Measurements from ENCODE around the gene PNCK. TPM values are rescaled to one million over a fixed set of nuclear protein-coding genes. Genes with fewer than 3 reads are reported as not detected.
A peak's percentile ranks its signal among the peaks of the same experiment; 100 is the strongest.

PNCK gene
- total RNA-seq, 3 donors from 2014 or later, result 0.26 to 0.71 (median 0.51) TPM

DNA sequence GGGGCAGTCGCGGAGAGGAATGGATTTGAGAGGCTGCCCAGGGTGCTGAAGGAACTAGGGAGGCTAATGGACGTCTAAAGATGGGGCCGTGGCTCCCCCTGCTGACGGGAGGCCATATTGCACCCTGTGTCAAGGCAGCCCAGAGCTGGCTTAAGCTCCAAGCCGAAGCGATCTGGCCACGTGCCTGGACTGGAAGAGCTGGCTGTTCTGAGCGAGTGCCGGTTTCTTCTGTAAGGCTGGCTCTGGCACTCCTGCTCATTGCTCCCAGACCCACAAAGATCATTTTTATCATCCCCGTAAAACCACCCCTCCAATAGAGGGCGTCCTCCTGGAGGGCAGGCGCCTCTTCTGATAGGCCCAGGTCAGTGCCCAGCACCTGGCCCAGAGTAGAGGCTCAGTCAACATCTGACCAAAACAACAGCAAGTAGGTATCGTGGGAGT lies 5.6 kb downstream of the PNCK start:
- Mint-ChIP-seq H3K4me3 (peak overlapping the region; percentile 77), H3K9me3 (no peaks in the 10 kb centered on the region), H3K4me1 (ENCODE audit: low read depth) (peaks cover 5% of the 10 kb centered on the region), H3K36me3 (ENCODE audit: insufficient read depth) (no peaks in the 10 kb centered on the region), H3K27me3 (ENCODE audit: low read depth) (peaks cover 9% of the 10 kb centered on the region)
- ATAC-seq (peak; percentile 79 to 82), DNase-seq (peak; percentile 74)

- H3K4me3 Mint-ChIP-seq, result peak overlapping the region; percentile 77
- peaks cover 7% of the 10 kb centered on the region for H3K27me3 Mint-ChIP-seq (ENCODE audit: low read depth)
- ATAC-seq (peak in 1 of 2 donors; percentile 23), DNase-seq (no peak)
- no peaks in the 10 kb centered on the region for H3K36me3 Mint-ChIP-seq (ENCODE audit: insufficient read depth)
- H3K9me3 Mint-ChIP-seq, result no peaks in the 10 kb centered on the region
- H3K4me1 Mint-ChIP-seq (ENCODE audit: low read depth), result peaks cover 3% of the 10 kb centered on the region
Measured at GRCh38 chrX:153667281-153667955, 6.2 kb downstream of the PNCK start.

DNA sequence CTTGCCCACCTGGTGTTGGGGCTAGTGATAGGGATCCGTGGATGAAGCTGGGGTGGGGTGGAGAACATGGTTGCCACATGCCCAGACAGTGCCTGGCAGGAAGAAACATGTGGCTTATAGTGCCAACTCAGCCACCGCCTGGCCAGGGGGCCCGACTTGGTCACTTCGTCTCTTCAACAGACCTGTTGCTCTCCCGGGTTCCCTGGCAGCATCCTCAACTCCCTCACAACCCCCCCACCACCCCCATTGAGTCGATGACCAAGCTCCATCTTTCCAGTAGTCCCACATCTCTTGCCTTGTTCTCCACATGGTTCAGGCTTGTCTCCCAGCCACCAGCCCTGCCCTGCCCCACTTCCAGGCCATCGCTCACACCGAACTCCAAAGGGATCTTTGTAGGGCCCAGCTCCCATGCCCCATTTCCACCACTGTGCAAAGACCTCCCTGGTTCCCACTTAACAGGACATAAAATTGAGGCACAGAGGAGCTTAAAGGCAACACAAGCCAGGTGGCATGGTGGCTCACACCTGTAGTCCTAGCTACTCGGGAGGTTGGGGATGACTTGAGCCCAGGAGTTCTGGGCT lies 7.8 kb downstream of the PNCK start:
- Mint-ChIP-seq H3K4me3 (no peak overlapping the region), H3K4me1 (ENCODE audit: low read depth) (peaks cover 6% of the 10 kb centered on the region), H3K27me3 (ENCODE audit: low read depth) (peaks cover 12% of the 10 kb centered on the region), H3K9me3 (no peaks in the 10 kb centered on the region), H3K36me3 (ENCODE audit: insufficient read depth) (no peaks in the 10 kb centered on the region)
- DNase-seq, result no peak
- ATAC-seq, result no peak

DNA sequence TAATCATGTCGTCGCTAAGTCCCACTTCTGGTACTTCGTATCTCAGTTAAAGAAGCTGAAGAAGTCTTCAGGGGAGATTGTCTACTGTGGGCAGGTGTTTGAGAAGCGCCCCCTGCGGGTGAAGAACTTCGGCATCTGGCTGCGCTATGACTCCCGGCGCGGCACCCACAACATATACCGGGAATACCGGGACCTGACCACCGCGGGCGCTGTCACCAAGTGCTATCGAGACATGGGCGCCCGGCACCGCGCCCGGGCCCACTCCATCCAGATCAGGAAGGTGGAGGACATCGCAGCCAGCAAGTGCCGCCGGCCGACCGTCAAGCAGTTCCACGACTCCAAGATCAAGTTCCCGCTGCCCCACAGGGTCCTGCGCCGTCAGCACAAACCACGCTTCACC lies 11.3 kb downstream of the PNCK start:
- Mint-ChIP-seq H3K27me3 (ENCODE audit: low read depth) (peaks cover 13% of the 10 kb centered on the region), H3K4me1 (ENCODE audit: low read depth) (peaks cover 3% of the 10 kb centered on the region), H3K36me3 (ENCODE audit: insufficient read depth) (no peaks in the 10 kb centered on the region), H3K4me3 (peak overlapping the region; percentile 60), H3K9me3 (no peaks in the 10 kb centered on the region)
- ATAC-seq (peak; percentile 25 to 30), DNase-seq (peak; percentile 60)

GRCh38 chrX:153659268-153659667 lies 14.3 kb downstream of the PNCK start:
- ATAC-seq, result no peak
- no peak for DNase-seq
- Mint-ChIP-seq H3K27me3 (ENCODE audit: low read depth) (peaks cover 14% of the 10 kb centered on the region), H3K9me3 (no peaks in the 10 kb centered on the region), H3K4me1 (ENCODE audit: low read depth) (peaks cover 3% of the 10 kb centered on the region), H3K36me3 (ENCODE audit: insufficient read depth) (no peaks in the 10 kb centered on the region), H3K4me3 (no peak overlapping the region)

DNA sequence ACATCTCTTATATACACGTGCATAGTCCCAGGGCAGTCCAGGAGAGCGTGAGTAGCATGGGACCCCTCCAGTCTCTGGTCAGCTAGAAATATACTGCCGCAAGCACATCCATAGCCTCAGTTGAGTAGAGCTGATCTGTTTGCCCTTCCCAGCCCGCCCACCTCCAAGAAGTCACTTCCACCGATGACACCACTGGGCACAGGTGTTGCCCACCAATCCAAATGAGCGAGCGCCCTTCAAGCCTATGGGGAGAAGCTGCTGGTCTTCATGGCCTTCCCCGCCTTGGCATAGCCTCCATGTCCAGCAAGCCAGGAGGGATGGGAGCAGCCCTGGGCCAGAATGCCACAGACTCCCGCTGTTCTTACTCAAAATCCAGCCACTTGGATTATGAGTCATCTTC lies 16.5 kb downstream of the PNCK start:
- no peak overlapping the region for H3K4me3 Mint-ChIP-seq
- no peaks in the 10 kb centered on the region for H3K9me3 Mint-ChIP-seq
- no peaks in the 10 kb centered on the region for H3K36me3 Mint-ChIP-seq (ENCODE audit: insufficient read depth)
- H3K27me3 Mint-ChIP-seq (ENCODE audit: low read depth), result peaks cover 14% of the 10 kb centered on the region
- ATAC-seq (no peak), DNase-seq (no peak)
- peaks cover 3% of the 10 kb centered on the region for H3K4me1 Mint-ChIP-seq (ENCODE audit: low read depth)

DNA sequence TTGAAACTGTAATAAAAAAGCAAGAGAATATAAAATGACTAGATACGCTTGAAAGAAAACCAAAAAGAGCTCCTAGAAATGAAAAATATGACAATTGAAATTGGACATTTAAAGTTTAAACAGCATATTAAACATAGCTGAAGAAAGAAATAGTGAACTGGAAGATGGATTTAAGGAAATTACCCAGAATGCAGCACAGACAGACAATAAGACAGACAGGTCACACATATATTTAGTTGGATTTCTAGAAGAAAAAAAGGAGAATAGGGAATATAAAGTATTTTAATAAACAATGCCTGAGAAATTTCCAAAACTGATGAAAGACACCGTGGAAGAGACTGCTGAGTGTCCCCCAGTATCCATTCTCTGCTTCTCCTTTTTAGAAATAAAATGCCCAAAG lies 20.1 kb downstream of the PNCK start:
- Mint-ChIP-seq H3K4me1 (ENCODE audit: low read depth) (no peaks in the 10 kb centered on the region), H3K36me3 (ENCODE audit: insufficient read depth) (no peaks in the 10 kb centered on the region), H3K27me3 (ENCODE audit: low read depth) (peaks cover 8% of the 10 kb centered on the region), H3K9me3 (no peaks in the 10 kb centered on the region), H3K4me3 (no peak overlapping the region)
- DNase-seq, result no peak
- no peak for ATAC-seq

GRCh38 chrX:153651540-153652079 lies 22.0 kb downstream of the PNCK start:
- no peaks in the 10 kb centered on the region for H3K36me3 Mint-ChIP-seq (ENCODE audit: insufficient read depth)
- H3K4me1 Mint-ChIP-seq (ENCODE audit: low read depth), result no peaks in the 10 kb centered on the region
- DNase-seq (no peak), ATAC-seq (no peak)
- no peaks in the 10 kb centered on the region for H3K9me3 Mint-ChIP-seq
- H3K27me3 Mint-ChIP-seq (ENCODE audit: low read depth), result peaks cover 9% of the 10 kb centered on the region
- no peak overlapping the region for H3K4me3 Mint-ChIP-seq

DNA sequence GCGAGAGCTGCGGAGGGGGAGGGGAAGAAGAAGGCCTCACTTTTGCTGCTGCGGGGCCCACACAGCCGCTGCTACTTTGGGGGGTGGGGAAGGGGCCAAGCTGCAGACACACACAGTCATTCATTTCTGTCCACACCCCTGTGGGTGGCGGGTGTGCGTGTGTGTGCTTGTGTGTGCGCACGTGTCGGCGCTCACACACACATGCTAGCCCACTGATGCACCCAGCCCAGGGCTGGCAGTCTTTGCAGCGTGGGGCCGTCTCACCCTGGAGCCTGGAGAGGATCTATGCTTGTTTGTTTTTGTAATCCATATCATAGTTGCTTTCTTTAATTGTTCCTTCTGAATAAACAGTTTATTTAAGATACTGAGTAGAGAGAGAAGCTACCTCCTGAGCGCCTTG lies 22.7 kb downstream of the PNCK start:
- Mint-ChIP-seq H3K4me1 (ENCODE audit: low read depth) (no peaks in the 10 kb centered on the region), H3K36me3 (ENCODE audit: insufficient read depth) (no peaks in the 10 kb centered on the region), H3K4me3 (no peak overlapping the region), H3K9me3 (no peaks in the 10 kb centered on the region), H3K27me3 (ENCODE audit: low read depth) (peaks cover 11% of the 10 kb centered on the region)
- no peak for DNase-seq
- no peak for ATAC-seq

DNA sequence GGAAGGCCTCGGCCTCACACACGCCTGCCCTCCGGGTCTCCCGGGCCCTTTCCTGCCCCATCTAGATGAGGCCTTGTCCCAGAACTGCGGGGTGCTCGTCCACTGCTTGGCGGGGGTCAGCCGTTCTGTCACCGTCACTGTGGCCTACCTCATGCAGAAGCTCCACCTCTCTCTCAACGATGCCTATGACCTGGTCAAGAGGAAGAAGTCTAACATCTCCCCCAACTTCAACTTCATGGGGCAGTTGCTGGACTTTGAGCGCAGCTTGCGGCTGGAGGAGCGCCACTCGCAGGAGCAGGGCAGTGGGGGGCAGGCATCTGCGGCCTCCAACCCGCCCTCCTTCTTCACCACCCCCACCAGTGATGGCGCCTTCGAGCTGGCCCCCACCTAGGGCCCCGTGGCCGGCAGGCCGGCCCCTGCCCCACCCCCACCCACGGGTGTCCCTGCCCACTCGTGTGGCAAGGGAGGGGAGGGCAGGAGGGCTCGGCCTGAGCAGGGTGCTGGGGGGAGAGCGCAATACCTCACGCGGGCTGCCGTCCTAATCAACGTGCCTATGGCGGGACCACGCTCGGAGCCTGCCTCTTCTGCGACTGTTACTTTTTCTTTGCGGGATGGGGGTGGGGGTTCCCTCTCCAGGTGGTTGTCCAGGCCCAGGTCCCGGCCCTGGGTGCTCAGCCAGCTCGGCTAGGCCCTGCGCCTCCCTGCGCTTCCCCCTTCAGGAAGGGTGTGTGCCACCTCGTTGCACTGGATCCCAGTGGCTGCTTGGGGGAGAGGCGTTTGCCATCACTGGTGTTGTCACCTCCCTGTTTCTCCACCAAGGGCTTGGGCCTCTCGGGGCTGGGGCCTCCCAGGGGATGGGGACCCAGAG lies 23.5 kb downstream of the PNCK start:
- Mint-ChIP-seq H3K4me3 (no peak overlapping the region), H3K27me3 (ENCODE audit: low read depth) (peaks cover 18% of the 10 kb centered on the region), H3K36me3 (ENCODE audit: insufficient read depth) (no peaks in the 10 kb centered on the region), H3K9me3 (no peaks in the 10 kb centered on the region), H3K4me1 (ENCODE audit: low read depth) (no peaks in the 10 kb centered on the region)
- DNase-seq, result peak; percentile 3
- no peak for ATAC-seq

DNA sequence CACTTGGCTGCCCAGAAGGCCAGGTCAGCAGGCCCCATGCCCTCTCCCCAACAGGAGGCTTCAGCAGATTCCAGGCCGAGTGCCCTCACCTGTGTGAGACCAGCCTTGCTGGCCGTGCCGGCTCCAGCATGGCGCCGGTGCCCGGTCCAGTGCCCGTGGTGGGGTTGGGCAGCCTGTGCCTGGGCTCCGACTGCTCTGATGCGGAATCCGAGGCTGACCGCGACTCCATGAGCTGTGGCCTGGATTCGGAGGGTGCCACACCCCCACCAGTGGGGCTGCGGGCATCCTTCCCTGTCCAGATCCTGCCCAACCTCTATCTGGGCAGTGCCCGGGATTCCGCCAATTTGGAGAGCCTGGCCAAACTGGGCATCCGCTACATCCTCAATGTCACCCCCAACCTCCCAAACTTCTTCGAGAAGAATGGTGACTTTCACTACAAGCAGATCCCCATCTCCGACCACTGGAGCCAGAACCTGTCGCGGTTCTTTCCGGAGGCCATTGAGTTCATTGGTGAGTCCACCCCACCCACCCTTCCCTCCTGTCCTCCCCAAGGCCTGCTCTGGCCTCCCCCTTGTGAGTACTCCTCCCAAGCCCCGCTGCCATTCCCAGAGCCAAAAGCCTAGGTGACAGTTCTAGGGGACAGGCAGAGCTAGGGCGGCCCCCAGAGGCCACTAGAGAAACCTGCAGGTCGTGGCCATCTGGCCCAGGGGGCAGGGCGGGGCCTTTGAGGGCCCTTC lies 24.3 kb downstream of the PNCK start:
- Mint-ChIP-seq H3K36me3 (ENCODE audit: insufficient read depth) (no peaks in the 10 kb centered on the region), H3K4me3 (no peak overlapping the region), H3K27me3 (ENCODE audit: low read depth) (peaks cover 26% of the 10 kb centered on the region), H3K9me3 (no peaks in the 10 kb centered on the region), H3K4me1 (ENCODE audit: low read depth) (no peaks in the 10 kb centered on the region)
- DNase-seq, result peak; percentile 20
- ATAC-seq, result peak; percentile 58 to 64

DNA sequence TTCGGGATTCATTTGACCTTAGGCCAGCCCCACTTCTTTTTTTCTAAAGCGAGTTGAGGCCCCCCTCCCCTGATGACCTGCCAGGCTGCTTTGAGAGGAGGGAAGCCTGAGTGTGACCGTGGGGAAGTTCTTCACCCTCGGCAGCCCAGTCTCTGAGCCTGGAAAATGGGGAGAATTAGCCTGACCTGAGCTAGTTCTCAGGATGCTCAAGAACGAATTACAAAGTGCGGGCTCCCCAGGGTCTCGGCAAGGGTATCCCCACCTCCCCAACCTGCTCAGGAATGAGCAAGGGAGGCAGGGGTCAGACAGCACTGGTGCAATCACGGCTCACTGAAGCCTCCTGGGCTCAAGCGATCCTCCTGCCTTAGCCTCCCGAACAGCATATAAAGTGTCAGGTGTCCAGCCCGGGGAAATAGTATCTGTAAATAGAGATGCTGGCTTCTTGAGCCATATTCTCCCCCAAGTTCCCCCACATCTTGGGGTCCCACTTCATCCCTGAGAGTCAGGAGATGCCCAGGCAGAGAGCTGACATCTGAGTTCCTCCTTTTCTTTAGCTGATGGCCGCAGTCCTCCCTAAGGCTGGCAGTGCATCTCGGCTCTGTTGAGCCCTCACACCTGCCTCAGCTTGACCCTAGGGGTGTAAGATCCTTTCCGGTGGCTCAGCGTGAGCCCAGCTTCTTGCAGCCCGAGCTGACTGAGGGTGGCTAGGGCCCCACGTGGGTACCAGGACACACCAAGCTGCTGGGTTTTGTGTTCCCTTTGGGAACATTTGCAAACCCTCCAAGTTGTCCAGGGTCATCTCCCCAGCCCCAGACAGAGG lies 25.0 kb downstream of the PNCK start:
- H3K27me3 Mint-ChIP-seq (ENCODE audit: low read depth), result peaks cover 26% of the 10 kb centered on the region
- DNase-seq, result peak; percentile 2
- no peak overlapping the region for H3K4me3 Mint-ChIP-seq
- no peaks in the 10 kb centered on the region for H3K36me3 Mint-ChIP-seq (ENCODE audit: insufficient read depth)
- H3K9me3 Mint-ChIP-seq, result no peaks in the 10 kb centered on the region
- no peak for ATAC-seq
- no peaks in the 10 kb centered on the region for H3K4me1 Mint-ChIP-seq (ENCODE audit: low read depth)
